Gastrocnemius medialis (tissue), 4 donors: ENCODE results near the gene USP34.

Experiments
- POLR2A ChIP-seq, 2 donors: fragments of 450-650 bp; IDR thresholded peaks; one replicate each; pipeline ENCODE4 v1.6.1; 2017; ENCODE audit warnings: antibody characterized with exemption in 2 of 2, mild to moderate bottlenecking in 2 of 2, moderate library complexity in 2 of 2
- TF ChIP-seq, protein P1 (sequence below), 5 experiments: fragments of 450-650 bp in 3 of 5; fragments of 200-600 bp in 2 of 5; sonication (generic) in 2 of 5; IDR thresholded peaks in 4 of 5; conservative IDR thresholded peaks in 1 of 5; 1 replicate in 4 of 5; 2 replicates in 1 of 5; pipeline ENCODE4 v1.5.1; 2016 to 2019; ENCODE audit warnings: antibody characterized with exemption in 5 of 5, mild to moderate bottlenecking in 3 of 5, moderate library complexity in 3 of 5

GRCh38 chr2:61504949-61505348 is 34.1 kb upstream of the USP34 start:
- TF ChIP-seq POLR2A (IDR thresholded peaks at IDR 0.05), result no peak
- TF ChIP-seq, protein P1, sequence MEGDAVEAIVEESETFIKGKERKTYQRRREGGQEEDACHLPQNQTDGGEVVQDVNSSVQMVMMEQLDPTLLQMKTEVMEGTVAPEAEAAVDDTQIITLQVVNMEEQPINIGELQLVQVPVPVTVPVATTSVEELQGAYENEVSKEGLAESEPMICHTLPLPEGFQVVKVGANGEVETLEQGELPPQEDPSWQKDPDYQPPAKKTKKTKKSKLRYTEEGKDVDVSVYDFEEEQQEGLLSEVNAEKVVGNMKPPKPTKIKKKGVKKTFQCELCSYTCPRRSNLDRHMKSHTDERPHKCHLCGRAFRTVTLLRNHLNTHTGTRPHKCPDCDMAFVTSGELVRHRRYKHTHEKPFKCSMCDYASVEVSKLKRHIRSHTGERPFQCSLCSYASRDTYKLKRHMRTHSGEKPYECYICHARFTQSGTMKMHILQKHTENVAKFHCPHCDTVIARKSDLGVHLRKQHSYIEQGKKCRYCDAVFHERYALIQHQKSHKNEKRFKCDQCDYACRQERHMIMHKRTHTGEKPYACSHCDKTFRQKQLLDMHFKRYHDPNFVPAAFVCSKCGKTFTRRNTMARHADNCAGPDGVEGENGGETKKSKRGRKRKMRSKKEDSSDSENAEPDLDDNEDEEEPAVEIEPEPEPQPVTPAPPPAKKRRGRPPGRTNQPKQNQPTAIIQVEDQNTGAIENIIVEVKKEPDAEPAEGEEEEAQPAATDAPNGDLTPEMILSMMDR (IDR thresholded peaks at IDR 0.05 in 4 of 5, conservative IDR thresholded peaks at IDR 0.05 in 1 of 5), result no peak
